Pulmonary artery endothelial cell (primary cell): Measurements from ENCODE around the gene JAK3. TPM values are rescaled to one million over a fixed set of nuclear protein-coding genes. Genes with fewer than 3 reads are reported as not detected.

Experiments used
- DNase-seq: peaks from one replicate; pipeline ENCODE4 v3.0.0-alpha.2; 2011; ENCODE audit warnings: low read depth, low spot score
- total RNA-seq: library from RNA; depleted of rRNA; stranded (reverse); fragments of >200 nt; gene quantifications from 2 replicates; pipeline ENCODE4 v1.2.3, GENCODE V29; 2014

The JAK3 gene
- total RNA-seq, 1 donor from 2014 or later: 1.6 TPM

GRCh38 chr19:17841810-17842662 lies 5.7 kb downstream of the JAK3 start:
- DNase-seq: peak; percentile 37

- DNase-seq: no peak
These were observed 6.4 kb downstream of the JAK3 start for GRCh38 chr19:17841371-17841809.

- no peak for DNase-seq
These were observed 7.8 kb downstream of the JAK3 start for GRCh38 chr19:17840019-17840418.

GRCh38 chr19:17837972-17838371 lies 9.8 kb downstream of the JAK3 start:
- no peak for DNase-seq

GRCh38 chr19:17836530-17836929 lies 11.3 kb downstream of the JAK3 start:
- no peak for DNase-seq

- DNase-seq: no peak
These were observed 12.4 kb downstream of the JAK3 start for GRCh38 chr19:17835182-17836006.

GRCh38 chr19:17834350-17835181 lies 13.2 kb downstream of the JAK3 start:
- no peak for DNase-seq

GRCh38 chr19:17832443-17833208 lies 15.2 kb downstream of the JAK3 start:
- DNase-seq: no peak

- DNase-seq: no peak
These were observed 16.3 kb downstream of the JAK3 start for GRCh38 chr19:17831419-17831888.

- peak; percentile 17 for DNase-seq
These were observed 17.0 kb downstream of the JAK3 start for GRCh38 chr19:17830567-17831418.

- no peak for DNase-seq
These were observed 17.8 kb downstream of the JAK3 start for GRCh38 chr19:17829855-17830566.

- no peak for DNase-seq
These were observed 21.2 kb downstream of the JAK3 start for GRCh38 chr19:17826508-17827056.

- no peak for DNase-seq
These were observed 23.4 kb downstream of the JAK3 start for GRCh38 chr19:17824339-17824738.

- no peak for DNase-seq
These were observed 26.6 kb downstream of the JAK3 start, which contains the start of gene INSL3 for GRCh38 chr19:17821190-17821589. Gene INSL3, minus strand, starts transcription at chr19:17821519. Its CDS starts 13 bp downstream, at chr19:17821506.

- no peak for DNase-seq
These were observed 30.0 kb downstream of the JAK3 start for GRCh38 chr19:17817668-17818363.

GRCh38 chr19:17812099-17812498 lies 35.7 kb downstream of the JAK3 start:
- no peak for DNase-seq

- DNase-seq: no peak
These were observed 36.1 kb downstream of the JAK3 start for GRCh38 chr19:17811681-17812080.

- no peak for DNase-seq
These were observed 36.7 kb downstream of the JAK3 start for GRCh38 chr19:17811103-17811502.
